MM.1S (cell line): Measurements from ENCODE around the gene ENOX2.

Source experiments
- CTCF ChIP-seq: fragments of 300-600 bp; sonication (generic); IDR thresholded peaks from 2 replicates; pipeline ENCODE4 v1.5.1; 2016; ENCODE audit warnings: antibody characterized with exemption, low read length, mixed read lengths
- EZH2 ChIP-seq: fragments of 300-600 bp; sonication (generic); optimal IDR thresholded peaks from 2 replicates; pipeline ENCODE3; 2017; ENCODE audit warnings: low read depth, mild to moderate bottlenecking, antibody characterized with exemption, low read length, mixed read lengths
- EZH2phosphoT487 ChIP-seq: fragments of 300-600 bp; sonication (generic); IDR thresholded peaks from 2 replicates; pipeline ENCODE4 v1.6.1; 2018; ENCODE audit warnings: antibody characterized with exemption, low read length

DNA sequence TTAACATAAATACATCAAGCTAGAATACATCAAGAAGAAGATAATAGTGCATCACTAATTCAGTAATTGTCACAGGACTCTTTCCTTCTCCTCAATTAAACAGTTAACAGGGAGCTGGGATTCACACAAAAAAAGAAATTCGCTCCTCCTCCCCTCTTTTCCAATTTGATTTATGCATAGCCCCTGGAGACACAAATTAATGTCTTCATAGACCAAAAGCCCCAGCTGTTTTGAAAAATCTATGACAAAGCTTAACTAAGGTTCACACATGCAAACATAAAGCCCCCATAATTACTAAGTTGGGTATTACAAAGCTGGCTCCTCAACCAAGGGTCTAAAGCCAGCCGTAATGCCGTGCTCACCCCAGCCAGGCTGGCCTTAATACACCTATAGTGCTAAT, 61.2 kb downstream of the ENOX2 start:
- TF ChIP-seq CTCF (no peak), EZH2phosphoT487 (no peak), EZH2 (no peak)
